Left renal pelvis (tissue), 4 donors: Measurements from ENCODE around the gene USP16. TPM values are rescaled to one million over a fixed set of nuclear protein-coding genes. Genes with fewer than 3 reads are reported as not detected.
"Not testable (repeated sequence)": the region's sequence is repeated elsewhere in the genome, so short reads cannot be mapped to it uniquely, and the experiment has no call there.

Experiments
- DNase-seq, 4 donors: peaks; one replicate each; pipeline ENCODE4 v3.0.0-alpha.2; 2013; ENCODE audit warnings: low read depth in 4 of 4, low spot score in 3 of 4
- polyA plus RNA-seq, 4 donors: library from polyadenylated mRNA; unstranded; fragments of 120-200 nt; gene quantifications; one replicate each; pipeline ENCODE4 v1.2.1, GENCODE V29; 2013; ENCODE audit not compliant: insufficient read length in 4 of 4

The USP16 gene
- polyA plus RNA-seq: 10 to 100 TPM; 53.3 to 63.1 (median 55.4) TPM

DNA sequence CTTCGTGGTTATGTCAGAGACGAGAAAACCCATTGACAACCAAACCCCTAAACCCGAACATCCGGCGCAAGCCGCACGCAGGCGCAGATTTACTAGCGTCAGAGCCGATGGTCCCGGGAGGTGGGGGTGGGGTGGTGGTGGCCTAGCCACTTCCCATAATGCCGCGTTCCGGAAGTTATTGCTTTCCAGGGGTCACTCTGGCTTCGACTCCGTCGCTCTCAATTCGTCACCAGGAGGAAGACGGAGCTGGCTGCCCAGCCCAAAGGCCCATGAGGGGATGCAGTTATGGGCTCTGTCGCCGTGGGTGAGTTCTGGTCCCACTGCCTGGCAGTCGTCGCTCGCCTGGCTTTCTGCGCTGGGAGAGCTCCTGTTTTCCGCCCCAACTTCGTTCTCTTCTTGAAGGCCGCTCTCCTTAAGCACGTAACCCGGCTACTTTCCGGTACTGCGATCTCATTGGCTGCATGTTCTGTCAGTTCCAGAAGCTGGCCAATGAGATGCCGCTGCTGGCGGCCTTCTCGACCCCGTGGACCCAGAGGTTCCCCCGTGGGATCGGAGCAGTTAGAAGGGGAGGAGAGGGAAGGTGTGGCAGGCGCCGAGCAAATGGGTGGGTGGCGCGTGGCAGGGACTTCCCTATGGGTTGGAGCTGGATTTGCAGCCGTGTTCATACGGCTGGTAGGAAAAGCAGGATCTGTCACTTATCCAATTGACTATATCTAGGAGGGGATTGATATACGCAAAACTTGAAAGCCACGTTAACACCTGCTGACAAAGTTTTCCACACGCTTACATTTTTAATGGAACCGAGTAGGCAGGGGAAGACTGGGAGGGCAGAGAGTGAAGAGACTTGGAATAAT is at the start of gene USP16:
USP16 (plus strand) TSS at position 195 of the 854 bp plus-strand sequence. CDS start 3,246 bp downstream, outside the sequence.
- peak; percentile 97 to 100 (median 98) for DNase-seq

DNA sequence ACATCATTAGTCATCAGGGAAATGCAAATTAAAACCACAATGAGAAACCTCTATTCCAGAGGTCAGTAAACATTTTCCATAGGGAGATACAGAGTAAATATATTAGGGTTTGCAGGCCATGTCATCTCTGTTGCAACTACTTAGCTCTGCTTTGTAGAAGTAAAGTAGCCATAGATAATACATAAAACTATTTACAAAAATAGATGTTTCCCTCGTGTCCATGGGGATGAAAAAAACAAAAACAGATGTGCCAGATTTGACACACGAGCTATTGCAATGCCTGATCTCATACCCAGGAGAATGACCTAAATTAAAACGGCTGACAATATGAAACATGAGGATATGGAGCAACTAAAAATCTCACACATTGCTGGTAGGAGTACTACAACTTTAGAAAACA is 49.1 kb upstream of the USP16 start:
- no peak for DNase-seq

DNA sequence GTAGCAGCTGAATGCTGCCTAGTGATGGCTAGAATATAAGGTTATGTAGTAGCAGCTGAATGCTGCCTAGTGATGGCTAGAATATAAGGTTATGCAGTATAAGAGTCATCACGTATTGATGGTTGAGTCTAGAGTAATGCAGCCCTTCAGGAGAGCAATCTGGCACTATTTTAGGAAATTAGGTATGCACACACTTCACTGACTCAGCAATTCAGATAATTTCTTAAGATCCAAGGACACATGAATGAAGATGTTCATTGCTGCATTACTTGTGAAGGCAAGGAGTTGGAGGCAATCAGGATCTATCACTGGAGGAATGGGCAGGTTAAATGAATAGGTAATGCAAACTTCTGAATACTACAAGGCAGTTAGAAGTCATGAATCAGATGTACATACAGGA is 45.4 kb upstream of the USP16 start:
- no peak for DNase-seq

DNA sequence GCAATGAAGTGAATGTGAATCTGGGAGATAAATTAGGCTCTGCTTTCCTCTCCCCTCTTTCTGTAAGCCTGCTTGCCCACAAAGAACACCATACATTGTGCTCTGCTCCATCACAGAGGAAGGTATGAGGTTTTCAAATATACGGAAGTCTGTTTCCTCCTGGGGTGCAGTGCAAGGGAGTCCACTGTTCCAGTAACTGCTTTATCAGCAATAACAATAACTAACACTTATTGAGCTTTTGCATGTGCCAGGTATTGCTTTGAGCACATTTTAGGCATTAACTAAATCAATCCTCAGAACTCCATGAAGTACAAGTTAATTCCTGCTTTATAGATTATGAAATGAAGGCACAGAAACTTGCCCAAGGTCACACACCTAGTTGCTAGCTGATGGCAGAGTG is 41.8 kb upstream of the USP16 start:
- DNase-seq: no peak

DNA sequence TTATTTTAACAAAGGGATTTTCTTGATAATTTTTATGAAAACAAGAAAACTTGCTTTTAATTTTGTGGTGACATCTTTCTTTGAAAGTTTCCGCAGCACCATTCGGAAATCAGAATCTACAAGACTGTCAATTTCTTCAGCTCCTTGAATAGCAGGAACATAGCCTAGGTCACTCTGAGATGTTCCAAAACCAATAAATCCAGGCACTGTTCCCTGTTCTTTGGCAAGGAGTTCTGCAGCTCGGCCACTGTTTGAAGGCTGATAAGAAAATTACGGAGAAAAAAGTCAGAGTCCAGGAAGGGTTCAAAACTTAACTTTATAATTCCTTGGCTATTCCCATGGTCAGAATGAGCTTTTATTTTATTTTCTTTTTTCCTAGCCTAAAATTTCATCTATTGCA is 37.8 kb upstream of the USP16 start:
- DNase-seq: peak in 1 of 4 donors; percentile 18

DNA sequence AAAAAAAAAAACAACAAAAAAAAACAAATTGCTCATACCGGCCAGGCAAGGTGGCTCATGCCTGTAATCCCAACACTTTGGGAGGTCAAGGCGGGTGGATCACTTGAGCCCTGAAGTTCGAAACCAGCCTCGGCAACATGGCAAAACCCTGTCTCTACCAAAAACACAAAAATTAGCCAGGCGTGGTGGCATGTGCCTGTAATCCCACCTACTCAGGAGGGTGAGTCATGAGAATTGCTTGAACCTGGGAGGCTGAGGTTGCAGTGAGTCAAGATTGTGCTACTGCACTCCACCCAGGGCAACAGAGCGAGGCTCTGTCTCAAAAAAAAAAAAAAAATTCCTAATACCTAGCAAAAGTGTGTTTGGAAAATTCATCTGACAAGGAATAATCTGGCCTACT is 36.3 kb upstream of the USP16 start:
- DNase-seq: not testable (repeated sequence)

DNA sequence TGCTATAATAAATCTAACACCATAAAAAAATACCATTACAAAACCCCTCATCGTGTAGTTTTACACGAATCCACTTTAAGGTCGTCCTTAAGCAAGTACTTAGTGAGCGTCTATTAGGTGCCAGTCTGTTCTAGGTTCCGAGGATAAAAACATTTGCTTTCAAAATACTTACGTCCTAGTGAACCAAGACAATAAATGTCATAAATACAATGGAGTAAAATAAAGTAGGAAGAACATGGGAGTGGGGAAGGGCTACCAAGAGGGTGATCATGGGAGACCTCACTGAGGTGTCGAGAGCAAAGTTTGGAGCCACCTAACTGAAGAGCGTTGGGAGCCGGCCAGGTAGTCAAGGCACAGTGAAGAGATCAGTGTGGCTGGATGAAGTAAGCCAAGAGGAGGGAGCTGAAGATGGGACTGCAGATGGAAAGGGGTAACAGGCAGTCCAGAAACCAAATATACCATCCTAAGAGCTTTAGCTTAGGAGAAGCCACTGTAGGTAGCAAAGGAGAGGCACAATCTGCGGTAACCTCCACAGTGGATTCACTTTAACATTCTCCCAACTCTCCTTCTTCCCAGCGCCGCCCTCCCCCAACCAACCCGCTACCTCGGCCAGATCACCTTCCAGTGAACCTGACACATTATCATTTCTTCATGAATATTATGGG is 32.5 kb upstream of the USP16 start:
- DNase-seq: peak in 1 of 4 donors; percentile 8

DNA sequence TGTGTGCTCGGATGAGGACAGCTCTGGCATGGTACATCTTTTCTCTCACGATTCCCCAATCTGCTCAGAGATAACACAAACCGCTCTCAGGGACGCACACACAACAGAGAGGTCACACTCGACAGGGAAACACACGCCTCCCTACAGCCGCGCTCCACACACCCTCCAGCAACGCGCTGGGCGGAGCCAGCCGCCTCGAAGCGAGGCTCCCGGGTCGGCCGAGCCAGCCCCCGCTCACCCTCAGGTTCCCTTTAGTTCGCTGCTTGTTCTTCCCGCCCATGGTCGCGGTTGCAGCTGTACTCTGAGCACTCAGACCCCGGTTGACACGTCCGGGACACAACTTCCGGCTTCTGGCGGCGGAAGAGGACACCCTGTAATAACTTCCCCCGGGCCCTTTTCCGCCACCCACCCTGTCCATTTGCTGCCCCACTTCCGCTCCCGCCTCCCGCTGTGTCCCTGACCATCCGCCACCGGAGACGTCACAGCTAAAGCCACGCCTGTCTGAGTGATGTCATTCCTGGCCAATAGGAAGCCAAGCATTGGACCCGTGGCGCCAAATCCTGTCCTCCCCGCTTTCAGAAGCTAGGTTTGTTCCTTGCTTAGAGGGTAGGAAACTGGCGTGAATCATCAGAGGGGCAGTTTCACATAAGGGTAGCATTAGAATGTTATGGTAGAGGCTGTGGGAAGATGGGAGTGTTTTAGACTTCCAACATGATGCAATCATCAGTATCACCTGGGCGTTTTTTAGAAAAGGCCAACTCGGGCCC is 31.8 kb upstream of the USP16 start, which contains the start of gene LTN1:
LTN1 (minus strand) TSS at position 352 of the 767 bp plus-strand sequence; CDS start at position 280, 72 bp downstream.
- peak; percentile 98 to 99 (median 98) for DNase-seq

DNA sequence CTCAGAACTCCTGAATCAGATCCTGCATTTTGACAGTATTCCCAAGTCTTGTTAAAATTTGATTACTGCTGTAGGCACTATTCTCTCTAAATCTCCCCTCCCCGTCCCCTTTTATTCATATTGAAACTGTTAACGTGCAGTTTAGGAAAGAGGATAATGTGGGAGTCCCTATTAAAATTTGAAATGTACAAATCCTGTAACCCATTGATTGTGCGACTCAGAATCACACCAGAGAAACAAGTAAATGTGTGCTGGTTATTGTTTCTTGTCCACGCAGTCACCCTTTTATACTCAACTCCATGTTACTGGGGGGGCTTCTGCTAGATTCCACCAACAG is 31.2 kb upstream of the USP16 start:
- peak in 1 of 4 donors; percentile 8 for DNase-seq

DNA sequence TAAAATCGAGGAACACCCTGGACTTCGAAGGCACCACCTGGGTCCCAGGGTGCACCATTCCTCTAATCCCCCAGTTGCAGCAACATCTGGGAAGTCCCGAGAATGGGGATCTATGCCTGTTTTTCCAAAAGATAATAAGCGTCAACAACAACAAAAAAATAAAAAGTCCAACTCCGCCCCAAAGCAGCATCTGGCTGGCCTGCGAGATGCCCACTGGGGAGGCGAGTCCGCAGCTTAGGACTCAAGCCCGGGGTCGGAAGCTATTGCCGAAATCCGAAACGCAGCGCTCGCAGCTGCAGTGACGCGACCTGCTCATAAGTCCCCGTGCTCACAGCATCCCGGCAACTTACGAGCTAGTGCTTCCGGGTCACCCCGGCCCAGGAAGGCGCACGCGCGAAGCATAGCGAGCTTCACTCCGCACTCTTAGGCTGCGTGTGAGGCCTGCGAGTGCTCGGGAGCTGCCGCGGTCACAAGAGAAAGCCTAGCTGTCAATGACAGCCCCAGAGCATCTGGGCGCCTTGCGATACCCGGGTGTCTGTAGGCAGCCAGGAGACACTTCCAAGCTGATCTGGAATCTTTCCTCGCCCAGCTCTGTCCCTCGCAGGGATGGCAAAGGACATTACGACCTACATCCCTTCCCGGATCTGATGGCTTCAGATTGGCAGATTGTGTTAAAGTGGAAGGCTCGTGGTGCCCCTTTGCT is 21.9 kb upstream of the USP16 start:
- peak; percentile 86 to 92 (median 92) for DNase-seq

DNA sequence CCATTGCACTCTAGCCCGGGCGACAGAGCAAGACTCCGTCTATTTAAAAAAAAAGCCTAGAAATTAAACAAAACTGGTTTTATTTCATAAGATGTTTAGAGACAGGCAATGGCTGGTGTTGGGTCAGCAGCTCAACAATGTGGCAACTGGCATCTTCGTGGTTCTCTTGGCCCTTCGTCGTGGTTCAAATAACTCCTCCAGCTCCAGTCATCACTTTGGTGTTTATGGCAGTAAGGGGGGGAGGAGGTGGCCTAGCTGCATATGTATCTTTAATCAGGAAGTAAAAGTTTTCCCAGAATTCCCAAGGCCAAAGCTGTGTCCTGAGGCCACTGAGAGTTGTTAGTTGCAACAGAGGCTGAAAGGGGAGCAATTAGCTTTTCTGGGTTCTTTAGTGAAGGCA is 18.8 kb upstream of the USP16 start:
- DNase-seq: no peak

DNA sequence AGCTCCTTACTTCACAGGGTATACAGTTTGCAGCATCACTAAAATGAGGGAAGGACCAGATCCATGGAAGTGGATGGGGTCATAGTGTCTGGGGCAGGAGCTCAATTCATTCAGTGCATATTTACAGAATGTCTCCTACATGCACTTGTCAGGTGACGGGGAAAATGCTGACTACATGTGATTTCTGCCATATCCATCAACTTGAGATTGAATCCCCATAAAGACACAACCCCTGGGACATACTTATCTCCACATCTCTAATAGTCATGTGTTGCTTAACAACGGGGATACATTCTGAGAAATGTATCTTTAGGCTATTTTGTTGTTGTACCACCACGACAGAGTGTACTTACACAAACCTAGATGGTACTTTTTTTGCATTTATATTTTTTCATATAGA is 17.3 kb upstream of the USP16 start:
- no peak for DNase-seq

DNA sequence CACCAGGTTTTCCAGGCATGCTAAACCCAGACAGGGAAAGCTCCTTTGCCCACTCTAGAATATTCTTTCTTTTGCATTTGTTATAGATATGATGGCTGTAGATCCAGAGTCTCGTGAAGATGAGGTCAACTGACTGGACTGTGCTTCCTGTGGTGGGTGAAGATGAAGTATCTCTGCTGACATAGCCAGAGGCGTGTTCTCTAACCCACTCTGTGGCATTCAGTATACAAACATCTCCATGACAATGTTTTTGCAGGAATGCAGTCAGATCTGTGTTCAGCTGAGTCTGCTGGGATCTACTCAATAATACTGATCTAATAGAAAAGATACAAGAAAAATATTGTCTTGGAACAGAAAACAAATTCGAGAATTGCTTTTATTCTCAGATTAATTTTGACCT is 16.7 kb upstream of the USP16 start:
- DNase-seq: no peak

DNA sequence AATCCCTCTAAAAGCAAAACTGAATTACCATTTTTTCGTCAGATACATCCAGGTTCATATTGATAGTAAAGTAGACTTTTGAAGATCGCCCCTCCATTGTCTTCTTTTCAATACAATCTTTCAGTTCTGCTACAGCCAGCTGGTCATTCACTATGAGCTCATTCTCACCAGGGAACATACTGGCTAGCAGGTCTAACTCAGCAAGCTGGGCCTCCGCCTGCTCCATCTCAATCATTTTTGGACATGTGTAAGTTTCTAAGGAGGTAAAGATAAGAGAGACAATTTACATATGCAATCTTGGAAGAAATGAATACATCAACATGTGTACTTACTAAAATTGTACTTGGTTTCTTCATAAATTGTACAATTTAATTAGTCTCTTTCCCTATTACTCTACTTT is 16.1 kb upstream of the USP16 start:
- no peak for DNase-seq

DNA sequence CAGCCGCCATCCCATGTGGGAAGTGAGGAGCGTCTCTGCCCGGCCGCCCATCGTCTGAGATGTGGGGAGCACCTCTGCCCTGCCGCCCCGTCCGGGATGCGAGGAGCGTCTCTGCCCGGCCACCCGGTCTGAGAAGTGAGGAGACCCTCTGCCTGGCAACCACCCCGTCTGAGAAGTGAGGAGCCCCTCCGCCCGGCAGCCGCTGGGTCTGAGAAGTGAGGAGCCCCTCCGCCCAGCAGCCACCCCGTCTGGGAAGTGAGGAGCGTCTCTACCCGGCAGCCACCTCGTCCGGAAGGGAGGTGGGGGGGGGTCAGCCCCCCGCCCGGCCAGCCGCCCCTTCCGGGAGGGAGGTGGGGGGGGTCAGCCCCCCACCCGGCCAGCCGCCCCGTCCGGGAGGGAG is 13.2 kb upstream of the USP16 start:
- DNase-seq: not testable (repeated sequence)

DNA sequence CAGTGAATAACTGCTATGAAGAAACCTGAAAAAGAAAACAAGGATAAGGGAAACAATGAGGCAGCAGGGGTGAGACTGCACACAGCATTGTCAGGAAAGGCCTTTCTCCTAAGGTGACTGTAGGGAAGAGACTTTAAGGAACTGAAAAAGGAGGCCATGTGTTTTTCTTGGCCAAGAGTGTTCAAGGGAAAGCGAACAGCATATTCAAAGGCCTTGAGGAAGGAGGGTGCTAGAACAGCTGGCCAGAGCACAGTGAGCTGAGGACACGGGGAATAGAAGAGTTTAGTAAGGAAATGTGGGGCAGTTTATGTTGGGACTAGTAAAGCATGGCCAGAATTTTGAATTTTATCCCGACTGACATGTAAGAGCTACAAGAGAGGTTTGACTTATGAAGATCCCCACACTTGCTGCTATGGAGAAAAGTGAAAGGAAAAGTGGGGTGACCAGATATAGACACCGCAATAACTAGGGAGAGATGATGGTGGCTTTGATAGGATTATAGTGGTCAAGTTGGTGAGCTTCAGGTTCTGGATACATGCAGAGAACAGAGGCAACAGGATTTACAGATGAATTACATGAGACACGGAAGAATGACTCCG is 6.7 kb upstream of the USP16 start:
- no peak for DNase-seq

DNA sequence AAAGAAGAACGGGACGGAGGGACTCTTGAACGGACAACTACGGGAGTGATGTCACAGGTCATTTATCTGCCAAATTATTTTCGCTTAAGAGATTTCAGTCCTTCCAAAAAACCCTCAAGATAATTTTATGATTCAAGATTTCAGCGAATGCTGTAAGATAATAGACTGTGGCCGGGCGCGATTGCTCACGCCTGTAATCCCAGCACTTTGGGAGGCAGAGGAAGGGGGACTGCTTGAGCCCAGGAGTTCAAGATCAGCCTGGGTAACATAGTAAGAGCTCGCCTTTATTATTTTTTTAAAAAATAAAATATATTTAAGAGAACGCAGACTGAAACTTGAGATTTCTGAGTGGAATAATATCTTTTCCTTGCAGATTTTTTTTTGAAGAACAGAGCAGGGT is 5.9 kb upstream of the USP16 start:
- DNase-seq: no peak

DNA sequence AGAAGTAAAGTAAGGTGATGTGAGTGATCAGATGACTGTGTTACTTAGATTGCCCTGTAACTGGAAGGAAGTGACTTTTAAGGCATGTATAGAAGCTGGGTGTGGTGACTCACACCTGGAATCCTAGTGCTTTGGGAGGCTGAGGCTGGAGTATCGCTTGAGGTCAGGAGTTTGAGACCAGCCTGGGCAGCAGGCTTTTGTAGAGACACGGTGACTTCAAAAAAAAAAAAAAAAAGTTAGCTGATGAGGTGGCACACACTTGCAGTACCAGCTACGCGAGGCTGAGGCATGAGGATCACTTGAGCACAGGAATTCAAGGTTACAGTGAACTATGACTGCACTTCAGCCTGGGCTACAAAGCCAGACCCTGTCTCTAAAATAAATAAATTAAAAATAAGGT is 2.3 kb upstream of the USP16 start:
- DNase-seq: no peak

DNA sequence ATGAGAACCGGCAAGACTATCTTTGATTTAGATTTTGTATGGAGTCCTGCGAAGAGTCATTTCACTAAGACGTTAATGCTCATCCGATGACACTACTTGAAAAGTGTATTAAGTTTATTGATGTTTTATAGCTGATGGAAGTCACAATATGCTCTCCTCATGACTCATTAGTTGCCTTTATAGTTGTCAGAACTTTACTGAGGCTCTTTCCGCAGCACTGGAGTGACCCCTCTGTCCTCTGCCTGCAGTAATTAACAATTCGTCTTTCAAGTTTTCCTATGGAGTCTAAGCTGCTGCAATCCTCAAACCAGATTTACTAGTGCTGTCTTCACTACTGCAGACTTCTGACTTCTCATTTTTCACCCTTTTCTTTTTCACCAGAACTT is 853 bp downstream of the USP16 start:
- DNase-seq: no peak

DNA sequence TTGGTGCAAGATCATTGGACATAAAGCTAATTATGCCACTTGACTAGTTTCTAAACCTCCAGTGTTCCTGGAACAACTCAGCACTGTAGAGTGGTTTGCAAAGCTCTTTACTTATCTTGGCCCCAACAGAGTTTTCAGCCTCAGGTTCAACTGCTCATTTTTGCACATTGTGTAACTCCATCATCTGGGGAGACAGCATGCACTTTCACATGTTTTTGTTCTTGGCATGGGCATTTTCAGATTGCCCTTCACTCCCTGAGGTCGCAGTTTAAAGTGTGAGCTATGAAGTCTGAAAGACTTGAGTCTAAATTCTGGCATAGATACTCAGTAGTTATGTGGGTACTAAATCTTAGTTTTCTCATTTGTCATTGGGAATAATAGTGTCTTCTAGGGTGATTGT is 5.1 kb downstream of the USP16 start:
- DNase-seq: no peak
